Measurements from ENCODE around the gene VPS18. TPM values are rescaled to one million over a fixed set of nuclear protein-coding genes. Genes with fewer than 3 reads are reported as not detected.

The VPS18 gene
- total and polyA plus RNA-seq, 2 donors (not counting 3 experiments of a cell fraction or from before 2014, with no cell fraction given): 29.3 to 32.8 TPM

GRCh38 chr15:40909662-40910630 is 15.7 kb downstream of the VPS18 start:
- H3K4me2 ChIP-seq (ENCODE audit: insufficient read depth, low read length): no peak overlapping the region
- intact Hi-C loops (cut with micrococcal nuclease): no loop called here
- no peak overlapping the region for H2AFZ ChIP-seq (ENCODE audit: low read depth, low read length)

DNA sequence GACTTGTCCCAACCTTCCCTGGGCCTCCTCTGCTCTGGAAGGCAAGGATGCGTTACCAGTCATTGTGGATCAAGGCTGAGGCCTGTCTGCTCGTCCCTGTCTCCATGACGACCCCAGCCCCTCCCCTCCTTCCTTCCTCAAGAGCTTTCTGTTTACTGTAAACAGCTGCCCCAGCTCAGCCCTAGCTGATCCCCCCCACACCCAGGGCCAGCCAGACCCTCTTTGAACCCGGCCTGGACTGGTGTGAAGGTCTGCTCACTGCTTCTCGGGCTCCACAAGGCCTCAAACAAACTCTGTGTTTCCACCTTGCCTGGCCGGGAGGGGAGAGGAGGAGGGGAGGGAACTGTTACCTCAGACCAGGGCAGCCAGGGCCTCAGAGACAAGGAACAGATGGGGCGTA is 16.9 kb downstream of the VPS18 start:
- Histone ChIP-seq H3K4me3 (replicated peaks in 1 of 3; ENCODE audit: insufficient read depth in 1 of 3, low read depth in 1 of 3, low read length in 3 of 3) (no peak overlapping the region), H4K20me1 (replicated peaks; ENCODE audit: control insufficient read depth, extremely low read depth, insufficient read depth, low read length) (no peaks in the 10 kb centered on the region), H3K9me3 (replicated peaks; ENCODE audit: control insufficient read depth, insufficient read depth, low read length) (no peaks in the 10 kb centered on the region), H3K27ac (ENCODE audit: insufficient read depth, low read depth, low read length) (no peak overlapping the region), H3K9ac (replicated peaks; ENCODE audit: extremely low read depth, insufficient read depth, low read length) (no peak overlapping the region), H2AFZ (ENCODE audit: low read depth, low read length) (no peak overlapping the region), H3K4me1 (ENCODE audit: control insufficient read depth, extremely low read depth, insufficient read depth, low read length) (peaks cover 36% of the 10 kb centered on the region), H3K36me3 (ENCODE audit: control insufficient read depth in 2 of 2, extremely low read depth in 1 of 2, insufficient read depth in 2 of 2, low read length in 2 of 2) (no peaks in the 10 kb centered on the region), H3K4me2 (ENCODE audit: insufficient read depth, low read length) (no peak overlapping the region), H3K9me1 (replicated peaks; ENCODE audit: control insufficient read depth, extremely low read depth, insufficient read depth, low read length) (no peaks in the 10 kb centered on the region), H3K27me3 (ENCODE audit: control insufficient read depth in 2 of 2, insufficient read depth in 2 of 2, low read length in 2 of 2) (no peaks in the 10 kb centered on the region), H3K79me2 (ENCODE audit: control insufficient read depth, insufficient read depth, low read length) (no peaks in the 10 kb centered on the region)
- no peak for DNase-seq (ENCODE audit: low read depth, low spot score)
- intact Hi-C loops (cut with micrococcal nuclease) (no loop called here), dilution Hi-C loops (cut with MboI; ENCODE audit: extremely low pct_ligation_motif_present, low sequenced_read_pairs) (no loop called here)
- CTCF ChIA-PET: interaction anchor here (0.7 to 11.3 kb wide), 3 partner anchors 16 to 107 kb away, joined by 3 to 260 read pairs (median 4); partner anchors contain the start of gene DLL4
- POLR2A ChIA-PET: interaction anchor here (1.6 to 2.0 kb wide), 2 partner anchors 17 to 19 kb away, joined by 6 to 8 read pairs; partner anchors contain the start of gene DLL4
- no TSS peak for BruUV-seq (replicated peaks)
- FAIRE-seq: no peak
- no peak for TF ChIP-seq GATA2 (IDR thresholded peaks at IDR 0.05; ENCODE audit: insufficient read depth, insufficient read length, low read depth, low read length)
- TF ChIP-seq MYC (IDR thresholded peaks at IDR 0.05; ENCODE audit: low read depth, low read length): no peak
- TF ChIP-seq CTCF (IDR thresholded peaks at IDR 0.05; ENCODE audit: extremely low read depth in 1 of 2, insufficient read depth in 1 of 2, low read depth in 1 of 2, low read length in 2 of 2): no peak
- no peak for TF ChIP-seq JUN (IDR thresholded peaks at IDR 0.05; ENCODE audit: borderline replicate concordance, insufficient read depth, insufficient read length, low read depth)
- TF ChIP-seq FOS (IDR thresholded peaks at IDR 0.05; ENCODE audit: borderline replicate concordance, insufficient read depth, low read length): no peak
- TF ChIP-seq, protein P1, sequence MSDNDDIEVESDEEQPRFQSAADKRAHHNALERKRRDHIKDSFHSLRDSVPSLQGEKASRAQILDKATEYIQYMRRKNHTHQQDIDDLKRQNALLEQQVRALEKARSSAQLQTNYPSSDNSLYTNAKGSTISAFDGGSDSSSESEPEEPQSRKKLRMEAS (IDR thresholded peaks at IDR 0.05; ENCODE audit: insufficient read depth, insufficient read length): no peak
- TF ChIP-seq EZH2 (IDR thresholded peaks at IDR 0.05; ENCODE audit: borderline replicate concordance, low read depth, low read length, severe bottlenecking): no peak
- no peak for TF ChIP-seq POLR2A (IDR thresholded peaks at IDR 0.05; ENCODE audit: low read depth, low read length)

More at GRCh38 chr15:40909662-40910630, 15.7 kb downstream of the VPS18 start:
- no peaks in the 10 kb centered on the region for H3K79me2 ChIP-seq (ENCODE audit: control insufficient read depth, insufficient read depth, low read length)
- ChIA-PET CTCF (interaction anchor here (0.7 to 11.3 kb wide), 5 partner anchors 9 to 277 kb away, joined by 3 to 260 read pairs (median 3); partner anchors contain the start of gene DLL4), POLR2A (interaction anchor here (1.6 to 2.0 kb wide), 2 partner anchors 19 to 20 kb away, joined by 6 to 8 read pairs; partner anchors contain the start of gene DLL4)
- peaks cover 34% of the 10 kb centered on the region for H3K4me1 ChIP-seq (ENCODE audit: control insufficient read depth, extremely low read depth, insufficient read depth, low read length)
- H3K9me3 ChIP-seq (replicated peaks; ENCODE audit: control insufficient read depth, insufficient read depth, low read length): no peaks in the 10 kb centered on the region
- no peak overlapping the region for H3K9ac ChIP-seq (replicated peaks; ENCODE audit: extremely low read depth, insufficient read depth, low read length)
- H3K27me3 ChIP-seq (ENCODE audit: control insufficient read depth in 2 of 2, insufficient read depth in 2 of 2, low read length in 2 of 2): no peaks in the 10 kb centered on the region
- H4K20me1 ChIP-seq (replicated peaks; ENCODE audit: control insufficient read depth, extremely low read depth, insufficient read depth, low read length): no peaks in the 10 kb centered on the region
- BruUV-seq (replicated peaks): no TSS peak
- no peaks in the 10 kb centered on the region for H3K36me3 ChIP-seq (ENCODE audit: control insufficient read depth in 2 of 2, extremely low read depth in 1 of 2, insufficient read depth in 2 of 2, low read length in 2 of 2)
- dilution Hi-C loops (cut with MboI; ENCODE audit: extremely low pct_ligation_motif_present, low sequenced_read_pairs): loop anchor here (10.0 kb wide), 1 partner anchor 105 kb away; no protein-coding TSS in a partner anchor
- H3K9me1 ChIP-seq (replicated peaks; ENCODE audit: control insufficient read depth, extremely low read depth, insufficient read depth, low read length): no peaks in the 10 kb centered on the region
- no peak for DNase-seq (ENCODE audit: low read depth, low spot score)
- H3K27ac ChIP-seq (ENCODE audit: insufficient read depth, low read depth, low read length): no peak overlapping the region
- FAIRE-seq: no peak
- H3K4me3 ChIP-seq (replicated peaks in 1 of 3; ENCODE audit: insufficient read depth in 1 of 3, low read depth in 1 of 3, low read length in 3 of 3): no peak overlapping the region
- TF ChIP-seq MYC (IDR thresholded peaks at IDR 0.05; ENCODE audit: low read depth, low read length) (no peak), POLR2AphosphoS5 (IDR thresholded peaks at IDR 0.05; ENCODE audit: insufficient read depth, low read depth, low read length) (no peak)

Data from endothelial cell of umbilical vein (primary cell).